ENCODE results near the gene LRRC25. TPM values are rescaled to one million over a fixed set of nuclear protein-coding genes. Genes with fewer than 3 reads are reported as not detected.

The LRRC25 gene
- total and polyA plus RNA-seq, 10 of the 15 experiments (the other 5 are each of a cell fraction or from before 2014, with no cell fraction given): 0.38 to 2.9 (median 1.2) TPM

DNA sequence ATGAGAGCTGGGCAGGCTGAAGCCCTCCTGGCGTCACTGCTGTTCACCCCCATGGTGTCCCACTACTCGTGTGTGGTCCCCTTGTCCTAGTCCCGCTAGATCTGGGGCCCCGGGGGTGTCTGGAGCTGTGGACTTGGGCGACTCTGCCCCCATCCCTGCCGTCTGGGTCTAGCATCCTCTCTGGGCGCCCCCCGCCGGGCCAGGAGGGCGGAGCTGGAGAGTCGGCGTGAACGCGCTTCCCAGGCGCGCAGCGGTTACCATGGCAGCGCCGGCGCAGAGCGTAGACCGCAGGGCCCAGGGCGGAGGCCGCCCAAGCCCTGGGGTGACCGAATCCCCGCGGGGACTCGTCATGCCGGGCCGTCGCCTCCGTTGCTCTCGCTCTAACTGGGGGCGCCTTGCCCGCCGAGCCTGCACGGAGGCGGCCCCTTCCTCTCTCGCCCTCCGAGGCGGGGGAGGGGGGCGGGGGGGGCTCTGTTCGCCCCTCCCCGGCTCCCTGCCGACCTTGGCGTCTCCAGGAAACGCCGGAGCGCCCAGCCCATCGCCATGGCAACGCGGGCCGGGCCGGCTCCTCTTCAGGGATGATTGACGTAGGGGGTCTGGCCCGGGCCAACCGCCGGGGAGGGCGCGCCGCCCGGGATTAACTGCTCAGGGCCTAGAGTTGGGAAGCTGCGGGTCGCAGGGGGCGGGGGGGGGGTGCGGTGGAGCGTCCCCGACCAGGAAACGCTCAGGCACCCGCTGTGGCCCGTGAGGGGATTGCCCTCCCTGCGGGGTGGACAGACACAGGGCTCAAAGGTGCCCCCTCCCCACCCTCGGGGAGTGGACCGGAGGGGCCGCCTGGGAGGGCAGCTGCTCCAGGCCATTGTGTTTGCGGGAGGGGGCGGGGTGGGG is 31.6 kb upstream of the LRRC25 start:
- POLR2A ChIA-PET: interaction anchor here (1.6 kb wide), 1 partner anchor 10 kb away, joined by 6 read pairs; the partner anchor contains the start of gene SSBP4
- WGBS (ENCODE audit: insufficient coverage, insufficient replicate concordance, low lambda C conversion rate, missing lambda C conversion rate): under 1% methylated on average over 36 of the region's 77 CpGs
- H3K9me3 ChIP-seq (replicated peaks; ENCODE audit: control insufficient read depth, insufficient read depth, low read length): no peaks in the 10 kb centered on the region
- intact Hi-C loops (cut with micrococcal nuclease; ENCODE audit: unreplicated experiment): no loop called here
- DNase-seq (ENCODE audit: low read depth, low spot score): no peak
- CTCF ChIA-PET: interaction anchor here (1.2 kb wide), 1 partner anchor 17 kb away, joined by 4 read pairs; no protein-coding TSS in a partner anchor
- FAIRE-seq: peak; percentile 93
- no peaks in the 10 kb centered on the region; the same call in 1 of the 2 replicates for H4K20me1 ChIP-seq (ENCODE audit: control insufficient read depth, insufficient read depth)
- H3K79me2 ChIP-seq (ENCODE audit: control insufficient read depth, insufficient read depth, low read length): peaks cover 19% of the 10 kb centered on the region
- peaks cover 25% of the 10 kb centered on the region for H3K4me1 ChIP-seq (ENCODE audit: control insufficient read depth, insufficient read depth, low read length)
- SMC1A ChIA-PET (ENCODE audit: uncharacterized antibody, unreplicated experiment): interaction anchor here (1.0 to 1.4 kb wide), 3 partner anchors 9 to 14 kb away, joined by 3 to 7 read pairs (median 3); partner anchors contain the start of gene SSBP4
- in situ Hi-C loops (cut with MboI): no loop called here
- H3K4me2 ChIP-seq (ENCODE audit: control insufficient read depth, insufficient read depth): peak overlapping the region; percentile 86
- RAD21 ChIA-PET (ENCODE audit: unreplicated experiment): interaction anchor here (1.0 to 1.8 kb wide), 3 partner anchors 11 to 14 kb away, joined by 4 to 6 read pairs (median 6); no protein-coding TSS in a partner anchor
- no TSS peak for BruUV-seq (replicated peaks)
- H3K9ac ChIP-seq (ENCODE audit: control insufficient read depth, insufficient read depth, low read length): peak overlapping the region; percentile 35; the same call in 1 of the 2 replicates
- H2AFZ ChIP-seq (ENCODE audit: control insufficient read depth, low read depth, low read length): no peak overlapping the region; the same call in 1 of the 2 replicates
- peak overlapping the region; percentile 64 for H3K4me3 ChIP-seq
- no peaks in the 10 kb centered on the region for H3K27me3 ChIP-seq (replicated peaks in 1 of 2; ENCODE audit: control insufficient read depth in 2 of 2, insufficient read depth in 2 of 2, low read length in 1 of 2)
- ATAC-seq: peak; percentile 83
- peaks cover 0 to 5% of the 10 kb centered on the region in 2 experiments; a peak in 3 of 4 replicates for H3K36me3 ChIP-seq (ENCODE audit: control insufficient read depth in 2 of 2, insufficient read depth in 2 of 2, low read length in 1 of 2)
- peak overlapping the region; percentile 48 for H3K27ac ChIP-seq (ENCODE audit: control insufficient read depth, insufficient read depth)
- no peak for TF ChIP-seq SREBF1 (IDR thresholded peaks at IDR 0.05; ENCODE audit: low read length)
- TF ChIP-seq, protein P1, sequence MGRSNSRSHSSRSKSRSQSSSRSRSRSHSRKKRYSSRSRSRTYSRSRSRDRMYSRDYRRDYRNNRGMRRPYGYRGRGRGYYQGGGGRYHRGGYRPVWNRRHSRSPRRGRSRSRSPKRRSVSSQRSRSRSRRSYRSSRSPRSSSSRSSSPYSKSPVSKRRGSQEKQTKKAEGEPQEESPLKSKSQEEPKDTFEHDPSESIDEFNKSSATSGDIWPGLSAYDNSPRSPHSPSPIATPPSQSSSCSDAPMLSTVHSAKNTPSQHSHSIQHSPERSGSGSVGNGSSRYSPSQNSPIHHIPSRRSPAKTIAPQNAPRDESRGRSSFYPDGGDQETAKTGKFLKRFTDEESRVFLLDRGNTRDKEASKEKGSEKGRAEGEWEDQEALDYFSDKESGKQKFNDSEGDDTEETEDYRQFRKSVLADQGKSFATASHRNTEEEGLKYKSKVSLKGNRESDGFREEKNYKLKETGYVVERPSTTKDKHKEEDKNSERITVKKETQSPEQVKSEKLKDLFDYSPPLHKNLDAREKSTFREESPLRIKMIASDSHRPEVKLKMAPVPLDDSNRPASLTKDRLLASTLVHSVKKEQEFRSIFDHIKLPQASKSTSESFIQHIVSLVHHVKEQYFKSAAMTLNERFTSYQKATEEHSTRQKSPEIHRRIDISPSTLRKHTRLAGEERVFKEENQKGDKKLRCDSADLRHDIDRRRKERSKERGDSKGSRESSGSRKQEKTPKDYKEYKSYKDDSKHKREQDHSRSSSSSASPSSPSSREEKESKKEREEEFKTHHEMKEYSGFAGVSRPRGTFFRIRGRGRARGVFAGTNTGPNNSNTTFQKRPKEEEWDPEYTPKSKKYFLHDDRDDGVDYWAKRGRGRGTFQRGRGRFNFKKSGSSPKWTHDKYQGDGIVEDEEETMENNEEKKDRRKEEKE (IDR thresholded peaks at IDR 0.05): no peak
- TF ChIP-seq ASH2L (IDR thresholded peaks at IDR 0.05; ENCODE audit: borderline replicate concordance, low read depth): no peak
- no peak for TF ChIP-seq CBX5 (IDR thresholded peaks at IDR 0.05; ENCODE audit: low read depth)
- TF ChIP-seq KAT2A (conservative IDR thresholded peaks at IDR 0.05; ENCODE audit: control insufficient read depth, low read depth, low read length): no peak
- TF ChIP-seq TCF12 (IDR thresholded peaks at IDR 0.05; ENCODE audit: low read depth, low read length): no peak
- TF ChIP-seq SMC3 (IDR thresholded peaks at IDR 0.05; ENCODE audit: borderline replicate concordance, low read length): no peak
- TF ChIP-seq GABPA (IDR thresholded peaks at IDR 0.05; ENCODE audit: low read depth): no peak
- TF ChIP-seq, protein P2, sequence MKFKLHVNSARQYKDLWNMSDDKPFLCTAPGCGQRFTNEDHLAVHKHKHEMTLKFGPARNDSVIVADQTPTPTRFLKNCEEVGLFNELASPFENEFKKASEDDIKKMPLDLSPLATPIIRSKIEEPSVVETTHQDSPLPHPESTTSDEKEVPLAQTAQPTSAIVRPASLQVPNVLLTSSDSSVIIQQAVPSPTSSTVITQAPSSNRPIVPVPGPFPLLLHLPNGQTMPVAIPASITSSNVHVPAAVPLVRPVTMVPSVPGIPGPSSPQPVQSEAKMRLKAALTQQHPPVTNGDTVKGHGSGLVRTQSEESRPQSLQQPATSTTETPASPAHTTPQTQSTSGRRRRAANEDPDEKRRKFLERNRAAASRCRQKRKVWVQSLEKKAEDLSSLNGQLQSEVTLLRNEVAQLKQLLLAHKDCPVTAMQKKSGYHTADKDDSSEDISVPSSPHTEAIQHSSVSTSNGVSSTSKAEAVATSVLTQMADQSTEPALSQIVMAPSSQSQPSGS (IDR thresholded peaks at IDR 0.05; ENCODE audit: low read length): no peak
- 0 out of 2 replicates have a peak, but pooled peaks have one; percentile 36 for TF ChIP-seq CREB1 (IDR thresholded peaks at IDR 0.05; ENCODE audit: low read depth)
- TF ChIP-seq, protein P3, sequence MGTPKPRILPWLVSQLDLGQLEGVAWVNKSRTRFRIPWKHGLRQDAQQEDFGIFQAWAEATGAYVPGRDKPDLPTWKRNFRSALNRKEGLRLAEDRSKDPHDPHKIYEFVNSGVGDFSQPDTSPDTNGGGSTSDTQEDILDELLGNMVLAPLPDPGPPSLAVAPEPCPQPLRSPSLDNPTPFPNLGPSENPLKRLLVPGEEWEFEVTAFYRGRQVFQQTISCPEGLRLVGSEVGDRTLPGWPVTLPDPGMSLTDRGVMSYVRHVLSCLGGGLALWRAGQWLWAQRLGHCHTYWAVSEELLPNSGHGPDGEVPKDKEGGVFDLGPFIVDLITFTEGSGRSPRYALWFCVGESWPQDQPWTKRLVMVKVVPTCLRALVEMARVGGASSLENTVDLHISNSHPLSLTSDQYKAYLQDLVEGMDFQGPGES (IDR thresholded peaks at IDR 0.05): no peak
- TF ChIP-seq FOXM1 (IDR thresholded peaks at IDR 0.05; ENCODE audit: low read depth, low read length): no peak
- TF ChIP-seq GATAD2B (conservative IDR thresholded peaks at IDR 0.05; ENCODE audit: low read depth): peak; percentile 60; the same call in 1 of the 2 replicates
- TF ChIP-seq EZH2 (IDR thresholded peaks at IDR 0.05; ENCODE audit: borderline replicate concordance, control insufficient read depth, low read depth, low read length): no peak
- TF ChIP-seq, protein P4, sequence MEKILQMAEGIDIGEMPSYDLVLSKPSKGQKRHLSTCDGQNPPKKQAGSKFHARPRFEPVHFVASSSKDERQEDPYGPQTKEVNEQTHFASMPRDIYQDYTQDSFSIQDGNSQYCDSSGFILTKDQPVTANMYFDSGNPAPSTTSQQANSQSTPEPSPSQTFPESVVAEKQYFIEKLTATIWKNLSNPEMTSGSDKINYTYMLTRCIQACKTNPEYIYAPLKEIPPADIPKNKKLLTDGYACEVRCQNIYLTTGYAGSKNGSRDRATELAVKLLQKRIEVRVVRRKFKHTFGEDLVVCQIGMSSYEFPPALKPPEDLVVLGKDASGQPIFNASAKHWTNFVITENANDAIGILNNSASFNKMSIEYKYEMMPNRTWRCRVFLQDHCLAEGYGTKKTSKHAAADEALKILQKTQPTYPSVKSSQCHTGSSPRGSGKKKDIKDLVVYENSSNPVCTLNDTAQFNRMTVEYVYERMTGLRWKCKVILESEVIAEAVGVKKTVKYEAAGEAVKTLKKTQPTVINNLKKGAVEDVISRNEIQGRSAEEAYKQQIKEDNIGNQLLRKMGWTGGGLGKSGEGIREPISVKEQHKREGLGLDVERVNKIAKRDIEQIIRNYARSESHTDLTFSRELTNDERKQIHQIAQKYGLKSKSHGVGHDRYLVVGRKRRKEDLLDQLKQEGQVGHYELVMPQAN (conservative IDR thresholded peaks at IDR 0.05): peak; percentile 64; the same call in 1 of the 2 replicates
